ENCODE measurements around the gene F2R.

GRCh38 chr5:76718381-76718832 lies 2.5 kb downstream of the F2R start:
- TF ChIP-seq CTCF (IDR thresholded peaks at IDR 0.05) (no peak), POLR2A (IDR thresholded peaks at IDR 0.05) (peak in 1 of 2 donors; percentile 20)
